HCT116 (cell line): ENCODE results near the gene WDR33. TPM values are rescaled to one million over a fixed set of nuclear protein-coding genes. Genes with fewer than 3 reads are reported as not detected.

Source experiments
- ATAC-seq: fragments of 200-7000 bp; cut with Tn5 transposase; 2 replicates; pipeline ENCODE4 v1.9.1; 2020; ENCODE audit warnings: mild to moderate bottlenecking, moderate library complexity
- BruUV-seq: library from RNA; stranded (reverse); fragments of 400-500 nt; replicated peaks from 2 replicates; lab custom pipeline; 2021; lab: Mats Ljungman, UMichigan
- CTCF ChIA-PET: fragments of 300-600 bp; sonication (Branson Sonifier 250); formaldehyde crosslinking; loops from one replicate; lab custom pipeline; 2021; ENCODE audit warnings: antibody characterized with exemption; lab: Charles Lee
- POLR2A ChIA-PET: fragments of 300-600, 350-600 bp; sonication (Branson Sonifier 250); formaldehyde crosslinking; loops from one replicate; lab custom pipeline; 2021; ENCODE audit warnings: antibody characterized with exemption; lab: Charles Lee
- RAD21 ChIA-PET, 2 experiments: fragments of 300-600 bp; sonication (Branson Sonifier 250); formaldehyde crosslinking; loops; one replicate each; lab custom pipeline; 2023; ENCODE audit warnings: low total read pairs in 2 of 2; ENCODE audit not compliant: uncharacterized antibody in 2 of 2, unreplicated experiment in 2 of 2, low non-redundant PET in 1 of 2; lab: Charles Lee
- DNase-seq: peaks from one replicate; pipeline ENCODE4 v3.0.0-alpha.2; 2010; ENCODE audit warnings: low read depth, low spot score
- H2AFZ ChIP-seq: fragments of 200-600 bp; shearing (Covaris generic), sonication (generic); 2 replicates; pipeline ENCODE4 v1.6.1; 2017; ENCODE audit warnings: low read depth, mixed run types, mixed read lengths, antibody characterized with exemption, low read length; ENCODE audit not compliant: poor library complexity, severe bottlenecking
- H3K27ac ChIP-seq: 2 replicates; pipeline ENCODE4 v1.5.1; 2012; ENCODE audit warnings: low read depth, low read length
- H3K27me3 ChIP-seq: fragments of 200-600 bp; sonication (generic); 2 replicates; pipeline ENCODE4 v1.6.1; 2016; ENCODE audit warnings: mixed run types, low read length, mixed read lengths; ENCODE audit not compliant: insufficient read depth
- H3K36me3 ChIP-seq, 2 experiments: fragments of 200-500 bp in 1 of 2; fragments of 200-600 bp in 1 of 2; sonication (Bioruptor generic) in 1 of 2; sonication (generic) in 1 of 2; 2 replicates each; pipeline versions ENCODE4 v1.5.1 to v1.6.1; 2014 to 2016; ENCODE audit warnings: low read length in 2 of 2, inconsistent platforms in 1 of 2, mixed read lengths in 1 of 2, mixed run types in 1 of 2; ENCODE audit not compliant: insufficient read depth in 2 of 2, control insufficient read depth in 1 of 2
- H3K4me1 ChIP-seq, 2 experiments: fragments of 200-600 bp in 1 of 2; sonication (generic) in 1 of 2; 2 replicates each; pipeline versions ENCODE4 v1.5.1 to v1.6.1; 2012 to 2017; ENCODE audit warnings: low read length in 2 of 2, inconsistent platforms in 1 of 2, mild to moderate bottlenecking in 1 of 2, mixed read lengths in 1 of 2, mixed run types in 1 of 2, moderate library complexity in 1 of 2; ENCODE audit not compliant: insufficient read depth in 2 of 2, control insufficient read depth in 1 of 2
- H3K4me2 ChIP-seq: fragments of 200-600 bp; sonication (generic); 2 replicates; pipeline ENCODE4 v1.6.1; 2017; ENCODE audit warnings: mixed run types, low read length, mixed read lengths
- H3K4me3 ChIP-seq, 2 experiments: fragments of 200-600 bp in 1 of 2; sonication (generic) in 1 of 2; replicated peaks in 1 of 2; 2 replicates each; pipeline ENCODE4 v1.5.1; 2011 to 2016; ENCODE audit warnings: low read length in 2 of 2, control low read depth in 1 of 2, low read depth in 1 of 2, mild to moderate bottlenecking in 1 of 2, mixed read lengths in 1 of 2, mixed run types in 1 of 2
- H3K79me2 ChIP-seq: fragments of 200-600 bp; sonication (generic); 2 replicates; pipeline ENCODE4 v1.6.1; 2017; ENCODE audit warnings: mild to moderate bottlenecking, mixed run types, low read length, moderate library complexity, mixed read lengths; ENCODE audit not compliant: insufficient read depth
- H3K9ac ChIP-seq: fragments of 200-600 bp; sonication (generic); 2 replicates; pipeline ENCODE4 v1.6.1; 2016; ENCODE audit warnings: low read length, mixed read lengths
- H3K9me2 ChIP-seq: fragments of 200-600 bp; sonication (generic), shearing (Covaris generic); 2 replicates; pipeline ENCODE4 v1.6.1; 2017; ENCODE audit warnings: mixed run types, mild to moderate bottlenecking, moderate library complexity; ENCODE audit not compliant: insufficient read depth
- H3K9me3 ChIP-seq, 2 experiments: fragments of 200-500 bp in 1 of 2; fragments of 200-600 bp in 1 of 2; sonication (Bioruptor generic) in 1 of 2; sonication (generic) in 1 of 2; 2 replicates each; pipeline ENCODE4 v1.6.1; 2014 to 2017; ENCODE audit warnings: low read length in 2 of 2, mixed read lengths in 2 of 2, inconsistent platforms in 1 of 2, low read depth in 1 of 2, mild to moderate bottlenecking in 1 of 2, mixed run types in 1 of 2, moderate library complexity in 1 of 2; ENCODE audit not compliant: control insufficient read depth in 1 of 2, insufficient read depth in 1 of 2
- H4K20me1 ChIP-seq: fragments of 200-600 bp; sonication (generic), shearing (Covaris generic); 2 replicates; pipeline ENCODE4 v1.6.1; 2017; ENCODE audit warnings: mixed run types, mild to moderate bottlenecking, moderate library complexity; ENCODE audit not compliant: insufficient read depth
- EZH2 ChIP-seq: fragments of 200-600 bp; sonication (generic); IDR thresholded peaks from 2 replicates; pipeline ENCODE4 v1.6.1; 2017; ENCODE audit warnings: antibody characterized with exemption, mixed run types
- REST ChIP-seq: IDR thresholded peaks from 2 replicates; pipeline ENCODE4 v1.6.1; 2012; ENCODE audit warnings: low read depth
- ZBTB33 ChIP-seq: IDR thresholded peaks from 2 replicates; pipeline ENCODE4 v1.6.1; 2011; ENCODE audit warnings: mild to moderate bottlenecking, low read length, moderate library complexity; ENCODE audit not compliant: insufficient replicate concordance; ENCODE audit errors: extremely low read depth
- intact Hi-C: fragments of 100-400 bp; cut with micrococcal nuclease; formaldehyde crosslinking; loops from 2 replicates; pipeline ENCODE4 v1.10.0; 2022
- total RNA-seq: library from RNA; stranded (reverse); gene quantifications from one replicate; pipeline ENCODE4 v1.2.1, GENCODE V29; 2021; ENCODE audit not compliant: unreplicated experiment

WDR33 gene
- total RNA-seq, 1 experiment from 2014 or later = 52.5 TPM

- TF ChIP-seq ZBTB33 (no peak), REST (no peak), EZH2 (no peak)
- no peaks in the 10 kb centered on the region for H3K27me3 ChIP-seq
- ATAC-seq = no peak
- H3K36me3 ChIP-seq = 0 out of 4 replicates have a peak, but pooled peaks cover 0 to 2% of the 10 kb centered on the region in 2 experiments
- peaks cover 69% of the 10 kb centered on the region for H3K79me2 ChIP-seq
- no peak overlapping the region for H3K27ac ChIP-seq
- H3K9ac ChIP-seq = no peak overlapping the region
- no peak for DNase-seq
- no peak overlapping the region for H3K4me2 ChIP-seq
- ChIA-PET POLR2A (no interaction called here), CTCF (no interaction called here), RAD21 (no interaction called here)
- H3K9me3 ChIP-seq = no peaks in the 10 kb centered on the region
- no peak overlapping the region for H2AFZ ChIP-seq
- no peaks in the 10 kb centered on the region for H3K9me2 ChIP-seq
- intact Hi-C loops = no loop called here
- H3K4me3 ChIP-seq = no peak overlapping the region
- H4K20me1 ChIP-seq = peaks cover 10% of the 10 kb centered on the region
- no peaks in the 10 kb centered on the region for H3K4me1 ChIP-seq
- BruUV-seq = no TSS peak
Observed at GRCh38 chr2:127790694-127791529, 20.1 kb downstream of the WDR33 start.
